ENCODE results near the gene ACADVL.
"Not testable (repeated sequence)": the region's sequence is repeated elsewhere in the genome, so short reads cannot be mapped to it uniquely, and the experiment has no call there.

Gene ACADVL

DNA sequence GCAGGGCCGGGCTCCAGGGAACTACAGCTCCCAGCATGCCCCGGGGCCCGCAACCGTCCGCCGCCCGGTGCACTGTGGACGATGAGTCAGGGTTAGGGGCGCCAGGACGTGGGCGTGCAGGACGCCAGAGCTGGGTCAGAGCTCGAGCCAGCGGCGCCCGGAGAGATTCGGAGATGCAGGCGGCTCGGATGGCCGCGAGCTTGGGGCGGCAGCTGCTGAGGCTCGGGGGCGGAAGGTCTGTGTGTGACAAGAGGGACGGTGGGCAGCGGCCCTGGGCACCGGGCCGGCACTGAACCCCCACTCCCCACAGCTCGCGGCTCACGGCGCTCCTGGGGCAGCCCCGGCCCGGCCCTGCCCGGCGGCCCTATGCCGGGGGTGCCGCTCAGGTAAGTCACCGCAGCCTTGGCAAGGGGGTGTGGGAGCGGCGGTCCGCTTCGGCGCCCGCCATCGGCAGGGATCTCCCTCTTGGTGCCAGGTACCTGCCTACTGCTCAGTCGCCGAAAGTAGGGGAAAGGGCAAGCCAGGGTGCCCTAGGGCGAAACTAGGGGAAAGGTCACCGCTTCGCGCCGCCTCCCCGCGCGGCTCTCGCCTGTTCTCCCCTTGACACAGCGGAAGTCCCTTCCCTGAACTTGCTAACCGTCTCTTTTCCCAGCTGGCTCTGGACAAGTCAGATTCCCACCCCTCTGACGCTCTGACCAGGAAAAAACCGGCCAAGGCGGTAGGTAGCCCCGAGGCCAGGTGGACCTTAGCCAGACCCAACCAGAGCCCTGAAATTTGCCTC lies at the start of gene ACADVL, which contains the start of gene DLG4:
ACADVL (plus strand) TSS at position 127 of the 781 bp plus-strand sequence; CDS start at position 174, 47 bp downstream.
DLG4 (minus strand) TSS at position 25 of the 781 bp plus-strand sequence.
- DNase-seq (ENCODE audit: low read depth in 2 of 3, low spot score in 1 of 3), result peak; percentile 71 to 80 (median 74)

DNA sequence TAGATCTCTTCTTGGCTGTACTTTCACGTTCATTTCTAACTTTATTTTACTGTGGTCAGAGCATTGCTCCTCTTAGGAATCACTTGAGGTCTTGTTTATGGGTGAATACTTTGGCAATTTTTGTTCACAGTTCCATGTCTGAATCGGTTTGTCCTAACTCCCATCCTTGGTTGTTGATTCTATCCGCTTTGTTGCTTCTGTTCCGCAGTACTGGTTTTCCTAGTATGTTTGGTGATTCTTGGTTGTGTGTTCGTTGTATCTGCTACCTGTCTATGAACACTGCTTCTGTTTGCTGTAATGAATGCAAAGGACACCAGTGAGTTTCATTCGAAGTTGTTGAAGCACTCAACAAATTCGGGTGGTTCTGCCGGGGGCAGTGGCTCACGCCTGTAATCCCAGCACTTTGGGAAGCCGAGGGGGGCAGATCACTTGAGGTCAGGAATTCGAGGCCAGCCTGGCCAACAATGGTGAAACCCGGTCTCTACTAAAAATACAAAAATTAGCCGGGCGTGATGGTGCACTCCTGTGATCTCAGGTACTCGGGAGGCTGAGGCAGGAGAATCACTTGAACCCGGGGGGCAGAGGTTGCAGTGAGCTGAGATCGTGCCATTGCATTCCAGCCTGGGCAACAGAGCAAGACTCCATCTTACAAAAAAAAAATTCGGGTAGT lies 47.1 kb upstream of the ACADVL start:
- DNase-seq (ENCODE audit: low read depth in 2 of 3, low spot score in 1 of 3), result not testable (repeated sequence)

- peak; percentile 22 to 30 (median 28) for DNase-seq (ENCODE audit: low read depth in 2 of 3, low spot score in 1 of 3)
Measured at GRCh38 chr17:7173687-7174602, 45.8 kb upstream of the ACADVL start.

- DNase-seq (ENCODE audit: low read depth in 2 of 3, low spot score in 1 of 3), result no peak
Measured at GRCh38 chr17:7174603-7175326, 45.0 kb upstream of the ACADVL start.

GRCh38 chr17:7175330-7175733 lies 44.4 kb upstream of the ACADVL start:
- no peak for DNase-seq (ENCODE audit: low read depth in 2 of 3, low spot score in 1 of 3)

DNA sequence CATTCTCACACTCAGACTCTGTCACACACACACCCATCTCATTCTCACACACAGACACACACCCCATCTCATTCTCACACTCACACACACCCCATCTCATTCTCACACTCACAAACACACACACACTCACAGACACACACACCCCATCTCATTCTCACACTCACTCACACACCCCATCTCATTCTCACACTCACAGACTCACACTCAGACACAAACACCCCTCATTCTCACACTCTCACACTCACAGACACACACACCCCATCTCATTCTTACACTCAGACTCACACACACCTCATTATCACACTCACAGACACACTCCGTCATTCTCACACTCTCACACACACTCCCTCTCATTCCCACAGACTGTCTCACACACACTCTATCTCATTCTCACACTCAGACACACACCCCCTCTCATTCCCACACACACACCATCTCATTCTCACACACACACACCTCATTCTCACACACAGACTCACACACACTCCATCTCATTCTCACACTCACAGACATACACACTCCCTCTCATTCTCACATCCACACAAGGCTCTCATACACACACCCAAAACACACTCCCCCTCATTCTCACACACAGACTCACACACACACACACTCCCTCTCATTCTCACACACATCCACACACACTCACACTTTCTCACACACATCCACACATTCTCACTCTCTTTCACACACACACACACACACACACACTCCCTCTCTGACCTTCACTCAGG lies 43.5 kb upstream of the ACADVL start:
- DNase-seq (ENCODE audit: low read depth in 2 of 3, low spot score in 1 of 3), result no peak

DNA sequence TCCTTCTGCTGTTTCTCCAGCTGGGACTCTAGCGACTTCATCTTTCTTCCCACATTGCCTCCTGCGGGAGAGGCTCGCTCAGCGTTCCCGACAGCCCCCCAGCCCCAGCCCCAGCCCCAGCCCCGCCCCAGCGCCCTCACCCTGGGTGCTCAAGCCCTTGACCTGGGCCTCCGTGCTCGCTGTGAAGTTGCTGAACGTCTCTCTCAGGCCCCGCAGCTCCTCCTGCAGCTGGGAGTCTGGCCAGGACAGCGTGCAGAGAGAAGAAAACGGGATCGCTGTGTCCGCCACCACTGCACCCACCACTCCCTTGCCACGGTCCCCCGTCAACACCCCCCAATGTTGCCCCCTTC lies 42.9 kb upstream of the ACADVL start:
- DNase-seq (ENCODE audit: low read depth in 2 of 3, low spot score in 1 of 3), result no peak

DNA sequence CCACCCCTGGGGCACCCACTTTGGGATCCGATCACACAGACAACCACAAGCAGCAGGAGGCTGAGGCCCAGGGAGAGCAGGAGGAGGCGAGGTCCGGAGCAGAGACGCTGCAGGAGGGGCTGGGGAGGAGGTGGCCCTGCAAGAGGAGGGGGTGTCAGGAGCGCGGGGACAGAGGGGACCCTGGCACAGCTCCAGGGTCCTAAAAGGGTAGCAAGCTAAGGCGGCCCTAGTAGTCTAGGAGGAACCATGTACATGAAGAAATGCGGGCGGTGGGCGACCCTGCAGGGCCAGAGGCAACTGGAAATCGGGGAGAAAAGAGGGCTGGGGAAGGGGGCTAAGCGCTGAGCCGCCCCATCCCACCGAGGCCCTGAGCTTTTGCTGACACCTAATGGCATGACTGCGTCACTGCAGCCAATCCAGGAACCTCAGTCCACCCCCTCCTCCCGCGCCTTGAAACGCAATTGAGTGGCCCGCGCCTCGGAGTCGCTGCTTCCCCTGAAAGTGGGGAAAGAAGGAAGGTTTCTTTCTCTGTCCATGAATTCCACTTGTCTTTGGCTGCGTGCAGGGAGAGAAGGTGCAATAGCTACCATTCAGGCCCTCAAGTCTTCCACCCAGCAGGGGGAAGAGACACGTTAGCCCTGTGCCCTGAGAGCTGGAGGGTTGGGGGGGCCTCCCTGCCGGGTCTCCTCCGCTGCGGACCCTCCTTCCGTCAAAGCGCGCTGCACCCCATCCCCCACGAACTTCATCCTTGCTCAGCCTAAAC lies 42.4 kb upstream of the ACADVL start:
- peak; percentile 37 to 72 (median 52) for DNase-seq (ENCODE audit: low read depth in 2 of 3, low spot score in 1 of 3)

DNA sequence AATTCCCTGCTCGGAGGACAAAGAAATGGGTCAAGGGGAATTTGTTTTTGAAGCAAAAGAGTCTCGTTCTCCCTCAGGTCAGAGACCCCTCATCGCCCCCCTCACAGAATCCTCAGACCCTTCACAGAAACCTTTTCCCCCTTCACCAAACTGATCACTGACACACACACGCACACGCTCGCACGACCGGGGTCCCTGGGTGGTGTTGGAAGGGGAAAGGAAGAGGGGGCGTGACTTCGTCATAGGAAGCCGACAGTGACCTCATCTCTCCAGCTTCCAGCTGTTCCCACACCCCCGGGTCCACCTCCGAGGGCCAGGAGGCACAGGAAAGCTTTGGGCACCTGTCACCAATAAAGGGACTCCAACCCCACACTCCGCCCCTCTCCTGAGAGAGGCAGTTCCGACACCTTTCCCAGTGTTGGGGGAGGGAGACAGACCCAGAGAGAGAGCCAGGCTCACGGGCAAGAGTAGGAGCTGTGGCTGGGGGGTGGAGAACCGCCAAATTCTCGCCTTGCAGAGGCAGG lies 41.7 kb upstream of the ACADVL start:
- DNase-seq (ENCODE audit: low read depth in 2 of 3, low spot score in 1 of 3), result no peak

DNA sequence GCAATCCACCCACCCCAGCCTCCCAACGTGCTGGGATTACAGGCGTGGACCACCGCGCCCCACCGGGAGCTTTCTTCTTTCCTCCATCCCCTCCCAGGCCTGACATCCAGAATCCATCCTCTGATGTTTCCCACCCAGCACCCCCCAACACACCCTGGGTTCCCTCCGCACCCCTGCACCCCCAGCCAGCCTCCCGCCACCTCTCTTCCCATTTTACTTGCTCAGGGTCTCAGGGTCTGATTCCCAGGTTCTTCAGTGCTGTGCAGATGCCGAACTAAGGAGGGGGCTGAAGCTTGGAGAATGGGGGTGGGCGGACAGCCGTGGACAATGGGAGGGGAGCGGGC lies 40.8 kb upstream of the ACADVL start:
- no peak for DNase-seq (ENCODE audit: low read depth in 2 of 3, low spot score in 1 of 3)

- no peak for DNase-seq (ENCODE audit: low read depth in 2 of 3, low spot score in 1 of 3)
Measured at GRCh38 chr17:7179317-7180254, 40.2 kb upstream of the ACADVL start, which contains the start of gene ASGR1. TSS of gene ASGR1 (minus strand) at chr17:7179370. CDS start at chr17:7178563, 807 bp downstream.

GRCh38 chr17:7182101-7182500 lies 37.6 kb upstream of the ACADVL start:
- DNase-seq (ENCODE audit: low read depth in 2 of 3, low spot score in 1 of 3), result not testable (repeated sequence)

DNA sequence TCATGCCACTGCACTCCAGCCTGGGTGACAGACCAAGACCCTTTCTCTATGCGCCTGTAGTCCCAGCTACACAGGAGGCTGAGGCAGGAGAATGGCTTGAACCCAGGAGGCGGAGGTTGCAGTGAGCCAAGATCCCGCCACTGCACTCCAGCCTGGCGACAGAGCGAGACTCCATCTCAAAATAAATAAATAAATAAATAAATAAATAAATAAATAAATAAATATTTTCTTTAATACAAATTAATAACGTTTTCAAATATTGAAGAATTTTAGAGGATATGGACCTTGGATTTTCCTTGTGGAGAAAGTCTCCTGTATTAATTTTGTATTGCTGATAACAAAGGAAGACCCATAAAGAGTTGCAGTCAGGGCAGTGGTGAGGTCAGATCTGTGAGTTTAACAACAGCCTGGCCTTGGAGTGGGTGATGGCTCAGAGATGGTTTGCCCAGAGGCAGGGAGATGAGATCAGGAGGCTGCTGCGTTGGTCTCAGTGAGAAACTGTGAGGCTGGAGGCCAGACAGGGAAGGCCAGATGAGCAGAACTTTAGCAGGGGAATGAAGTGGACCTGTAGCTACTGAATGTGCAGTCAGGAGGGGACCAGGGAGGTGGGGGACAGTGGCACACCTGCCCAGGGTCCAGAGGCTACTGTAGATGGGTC lies 36.2 kb upstream of the ACADVL start:
- DNase-seq (ENCODE audit: low read depth in 2 of 3, low spot score in 1 of 3), result no peak

DNA sequence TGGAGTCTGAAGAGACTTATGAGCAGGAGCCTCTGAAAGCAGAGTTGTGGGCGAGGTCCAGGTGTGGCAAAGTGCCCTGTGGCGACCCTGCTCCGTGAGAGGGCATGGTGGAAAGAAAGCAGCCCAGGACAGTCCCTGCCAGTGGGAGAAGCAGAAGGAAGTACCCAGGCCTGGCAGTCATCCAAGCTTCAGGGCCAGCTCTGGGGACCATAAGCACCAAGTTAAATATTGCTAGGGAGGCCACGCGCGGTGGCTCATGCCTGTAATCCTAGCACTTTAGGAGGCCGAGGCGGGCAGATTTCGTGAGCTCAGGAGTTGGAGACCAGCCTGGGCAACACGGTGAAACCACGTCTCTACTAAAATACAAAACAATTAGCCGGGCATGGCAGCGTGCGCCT lies 35.6 kb upstream of the ACADVL start:
- no peak for DNase-seq (ENCODE audit: low read depth in 2 of 3, low spot score in 1 of 3)

- no peak for DNase-seq (ENCODE audit: low read depth in 2 of 3, low spot score in 1 of 3)
Measured at GRCh38 chr17:7184647-7185046, 35.1 kb upstream of the ACADVL start.

DNA sequence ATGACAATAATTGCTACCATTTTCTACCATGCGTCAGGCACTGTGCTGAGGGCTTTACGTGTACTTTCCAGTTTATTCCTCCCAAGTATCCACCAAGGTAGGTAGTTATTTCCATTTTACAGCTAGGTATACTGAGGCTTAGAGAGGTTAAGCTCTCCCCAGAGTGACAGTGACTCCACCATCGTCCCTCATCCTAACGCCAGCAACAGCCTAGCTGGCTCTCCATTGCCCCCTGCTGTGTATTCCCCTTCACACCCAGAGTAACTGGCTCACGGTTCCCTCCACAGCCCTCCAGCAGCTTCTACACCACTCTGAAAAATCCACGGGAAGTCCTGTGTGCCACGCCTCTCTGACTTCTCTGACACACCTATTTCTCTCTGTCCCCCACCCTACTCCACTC lies 33.5 kb upstream of the ACADVL start:
- no peak for DNase-seq (ENCODE audit: low read depth in 2 of 3, low spot score in 1 of 3)

DNA sequence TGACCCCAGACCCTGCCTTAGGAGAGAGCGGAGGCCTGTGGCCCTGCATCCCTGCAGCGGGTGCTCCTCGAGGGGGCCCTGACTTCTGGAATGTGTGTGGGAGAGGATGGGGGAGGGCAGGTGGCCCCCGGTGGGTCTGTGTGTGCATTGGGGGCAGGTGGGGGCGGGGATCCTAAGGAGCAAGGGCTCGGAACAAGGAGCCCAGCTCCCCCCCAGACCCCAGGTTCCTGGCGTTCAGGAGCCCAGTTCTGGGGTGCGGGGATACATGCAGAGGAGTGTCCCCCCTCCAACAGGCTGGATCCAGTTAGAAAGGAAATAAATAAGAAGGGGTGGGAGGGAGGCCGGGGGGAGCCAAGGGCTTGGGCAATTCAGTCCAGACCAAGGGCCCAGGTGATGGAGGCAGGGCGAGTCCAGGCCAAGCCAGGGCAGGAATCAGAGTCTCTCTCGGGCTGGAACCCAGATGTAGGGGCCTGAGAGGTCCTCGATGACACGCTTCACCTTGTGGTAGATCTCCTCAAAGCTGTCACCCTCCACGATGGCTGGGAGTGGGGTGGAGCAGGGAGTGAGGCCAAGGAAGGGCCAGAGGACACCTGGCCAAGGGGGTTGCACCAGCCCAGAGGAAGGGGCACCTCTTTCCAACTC lies 29.3 kb upstream of the ACADVL start:
- no peak for DNase-seq (ENCODE audit: low read depth in 2 of 3, low spot score in 1 of 3)

Measured in stimulated activated CD4-positive, alpha-beta T cell treated with anti-CD3 and anti-CD28 coated beads, Interleukin-12 subunit alpha, Interleukin-12 subunit beta, amount 100 ng/mL, for 48 hours (primary cell).